GM19240 (cell line): ENCODE results near the gene LONP2.
"Not testable (repeated sequence)": the region's sequence is repeated elsewhere in the genome, so short reads cannot be mapped to it uniquely, and the experiment has no call there.

Experiments
- DNase-seq: peaks from one replicate; pipeline ENCODE4 v3.0.0; 2011; ENCODE audit warnings: low spot score; ENCODE audit not compliant: insufficient read length

LONP2 gene

DNA sequence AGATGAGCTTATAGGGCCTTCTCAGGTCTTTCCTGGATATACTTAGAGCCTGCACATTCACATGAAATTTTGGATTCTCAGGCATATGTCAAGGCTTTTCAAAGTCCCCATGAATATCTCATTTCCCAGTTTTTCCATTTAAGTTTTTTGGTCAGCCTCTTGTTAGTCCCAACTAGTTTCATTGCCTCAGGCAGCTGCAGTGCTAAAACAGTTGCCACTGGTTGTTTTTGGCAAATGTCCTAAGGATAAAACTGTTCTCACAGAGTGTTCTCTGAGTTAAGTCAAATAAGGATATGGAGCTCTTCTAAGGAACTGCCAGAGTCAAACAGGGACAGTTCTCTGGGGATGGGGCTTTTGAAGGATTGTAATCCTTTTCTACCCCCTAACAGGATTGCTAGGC lies 43.1 kb downstream of the LONP2 start:
- DNase-seq, result no peak

DNA sequence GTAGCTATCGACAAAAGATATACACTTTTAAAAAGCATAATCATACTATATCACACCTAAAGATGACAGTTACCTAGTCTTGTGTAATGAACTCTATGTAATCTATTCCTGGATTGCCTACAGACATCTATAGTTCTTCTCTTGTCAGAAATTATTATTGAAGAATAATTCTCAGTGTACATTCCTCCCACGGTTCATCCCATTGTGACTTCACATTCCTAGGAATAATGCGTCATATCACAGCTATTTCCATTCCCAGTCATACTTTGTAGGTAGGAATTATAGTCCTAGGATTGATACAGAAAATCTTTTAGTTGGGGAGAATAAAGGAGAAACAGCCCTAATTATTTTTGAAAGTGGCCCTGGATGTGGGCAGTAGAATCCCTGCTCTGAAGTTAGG lies 47.2 kb downstream of the LONP2 start:
- no peak for DNase-seq

DNA sequence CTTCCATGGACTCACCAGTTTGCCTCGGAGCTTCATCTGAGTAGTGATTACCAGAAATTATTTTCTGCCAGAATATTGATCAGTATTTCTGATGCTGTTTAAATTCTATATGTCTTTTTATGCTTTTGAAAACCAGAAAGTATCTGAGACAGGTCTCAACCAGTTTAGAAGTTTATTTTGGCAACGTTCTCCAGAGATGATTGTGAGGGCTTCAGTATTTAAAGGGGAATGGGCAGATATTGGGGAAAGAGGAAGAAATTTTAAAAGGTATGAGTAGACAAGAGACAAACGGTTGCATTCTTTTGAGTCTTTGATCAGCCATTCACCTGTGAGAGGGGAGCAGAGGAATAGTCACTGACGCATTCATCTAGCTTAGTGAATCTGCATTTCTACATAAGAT lies 47.7 kb downstream of the LONP2 start:
- no peak for DNase-seq

DNA sequence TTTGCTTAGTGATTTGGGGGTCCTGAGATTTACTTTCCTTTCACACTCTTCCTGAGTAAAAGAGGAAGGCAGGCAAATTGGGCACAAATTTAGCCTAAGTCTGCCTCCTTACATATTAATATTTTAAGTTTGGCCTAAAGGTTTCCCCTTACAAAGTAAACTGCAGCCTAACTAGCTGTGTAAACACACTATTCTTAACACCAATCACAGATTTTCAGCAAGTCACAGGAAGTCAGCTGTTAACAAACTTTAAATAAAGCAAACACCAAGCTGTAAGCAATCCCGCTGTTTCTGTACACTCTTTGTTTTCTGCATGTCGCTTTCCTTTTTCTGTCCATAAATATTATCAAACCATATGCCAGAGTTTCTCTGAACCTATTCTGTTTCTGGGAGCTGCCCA lies 48.4 kb downstream of the LONP2 start:
- no peak for DNase-seq

DNA sequence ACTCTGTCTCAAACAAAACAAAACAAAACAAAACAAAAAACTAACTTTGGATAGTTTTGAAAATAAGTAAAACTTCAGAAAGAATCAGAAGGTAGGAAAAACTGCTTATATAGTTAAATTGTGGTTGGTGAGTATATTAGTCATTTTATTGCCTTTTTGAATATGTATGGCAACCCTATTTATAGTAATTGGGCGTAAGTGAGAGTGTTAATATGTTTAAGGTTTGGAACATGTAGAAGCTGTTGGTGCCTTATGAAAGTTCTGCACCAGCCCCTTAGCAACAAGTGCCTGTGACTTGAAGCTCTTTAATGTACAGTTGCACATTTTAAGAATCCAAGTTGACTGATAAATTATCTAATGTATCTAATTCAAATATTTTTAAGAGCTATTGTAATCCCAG lies 50.6 kb downstream of the LONP2 start:
- no peak for DNase-seq

GRCh38 chr16:48295488-48296281 lies 51.6 kb downstream of the LONP2 start:
- DNase-seq, result no peak

- DNase-seq, result no peak
Observed at GRCh38 chr16:48299471-48299870, 55.4 kb downstream of the LONP2 start.

DNA sequence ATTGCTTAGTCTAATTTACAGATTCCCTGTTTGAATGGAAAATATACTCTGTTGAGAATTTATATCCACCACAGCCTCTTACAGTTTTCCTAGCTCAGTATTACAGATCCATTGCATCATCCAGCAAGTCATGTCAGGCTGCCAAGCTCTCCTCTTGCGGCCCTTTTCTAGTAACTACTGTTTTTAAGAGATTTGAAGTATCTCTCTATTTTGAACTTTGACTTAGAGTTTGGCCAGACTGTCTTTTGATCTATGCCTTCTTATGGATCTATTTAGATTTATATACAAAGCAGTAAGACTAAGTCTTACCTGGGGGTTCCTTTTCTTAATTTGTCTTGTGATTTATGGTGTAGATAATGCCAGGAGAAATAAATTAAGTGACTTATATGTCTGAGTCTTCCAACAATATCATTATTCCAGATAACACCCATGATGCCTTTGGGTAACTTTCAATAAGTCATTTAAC lies 56.3 kb downstream of the LONP2 start:
- DNase-seq, result no peak

GRCh38 chr16:48308535-48308934 lies 64.4 kb downstream of the LONP2 start:
- DNase-seq, result no peak

DNA sequence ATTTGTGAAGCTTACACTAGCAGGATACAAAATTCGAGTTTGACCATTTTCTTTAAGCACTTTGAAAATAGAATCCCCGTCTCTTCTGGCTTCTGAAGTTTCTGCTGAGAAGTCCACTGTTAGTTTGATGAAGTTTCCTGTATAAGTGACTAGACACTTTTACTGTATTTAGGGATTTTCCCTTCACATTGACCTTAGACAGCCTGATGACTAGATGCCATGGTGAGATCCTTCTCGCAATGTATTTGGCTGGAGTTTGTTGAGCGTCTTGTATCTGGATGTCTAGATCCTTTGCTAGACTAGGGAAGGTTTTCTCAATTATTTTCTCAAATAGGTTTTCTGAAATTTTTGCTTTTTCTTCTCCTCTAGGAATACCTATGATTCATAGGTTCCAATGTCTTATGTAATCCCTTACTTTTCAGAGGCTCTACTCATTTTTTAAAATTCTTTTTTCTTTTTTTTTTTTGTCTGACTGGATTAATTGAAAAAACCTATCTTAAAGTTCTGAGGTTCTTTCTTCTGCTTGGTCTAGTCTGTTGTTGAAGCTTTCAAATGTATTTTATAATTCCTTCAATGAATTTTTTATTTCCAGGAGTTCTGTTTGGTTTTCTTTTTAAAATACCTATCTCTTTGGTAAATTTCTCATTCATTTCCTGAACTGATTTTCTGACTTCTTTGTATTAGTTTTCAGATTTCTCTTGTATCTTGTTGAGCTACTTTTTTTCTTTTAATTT lies 67.0 kb downstream of the LONP2 start:
- no peak for DNase-seq

DNA sequence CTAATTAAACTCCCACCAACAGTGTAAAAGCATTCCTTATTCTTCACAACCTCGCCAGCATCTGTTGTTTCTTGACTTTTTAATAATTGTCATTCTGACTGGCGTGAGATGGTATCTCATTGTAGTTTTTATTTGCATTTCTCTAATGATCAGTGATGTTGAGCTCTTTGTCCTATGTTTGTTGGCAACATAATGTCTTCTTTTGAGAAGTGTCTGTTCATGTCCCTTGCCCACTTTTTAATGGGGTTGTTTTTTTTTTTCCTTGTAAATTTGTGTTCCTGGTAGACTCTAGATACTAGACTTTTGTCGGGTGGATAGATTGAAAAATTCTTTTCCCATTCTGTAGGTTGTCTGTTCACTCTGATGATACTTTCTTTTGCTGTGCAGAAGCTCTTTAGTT lies 69.8 kb downstream of the LONP2 start:
- not testable (repeated sequence) for DNase-seq

GRCh38 chr16:48317026-48317425 lies 72.9 kb downstream of the LONP2 start:
- no peak for DNase-seq

- DNase-seq, result no peak
Observed at GRCh38 chr16:48317614-48318315, 73.7 kb downstream of the LONP2 start.

GRCh38 chr16:48318630-48319029 lies 74.5 kb downstream of the LONP2 start:
- DNase-seq, result no peak

DNA sequence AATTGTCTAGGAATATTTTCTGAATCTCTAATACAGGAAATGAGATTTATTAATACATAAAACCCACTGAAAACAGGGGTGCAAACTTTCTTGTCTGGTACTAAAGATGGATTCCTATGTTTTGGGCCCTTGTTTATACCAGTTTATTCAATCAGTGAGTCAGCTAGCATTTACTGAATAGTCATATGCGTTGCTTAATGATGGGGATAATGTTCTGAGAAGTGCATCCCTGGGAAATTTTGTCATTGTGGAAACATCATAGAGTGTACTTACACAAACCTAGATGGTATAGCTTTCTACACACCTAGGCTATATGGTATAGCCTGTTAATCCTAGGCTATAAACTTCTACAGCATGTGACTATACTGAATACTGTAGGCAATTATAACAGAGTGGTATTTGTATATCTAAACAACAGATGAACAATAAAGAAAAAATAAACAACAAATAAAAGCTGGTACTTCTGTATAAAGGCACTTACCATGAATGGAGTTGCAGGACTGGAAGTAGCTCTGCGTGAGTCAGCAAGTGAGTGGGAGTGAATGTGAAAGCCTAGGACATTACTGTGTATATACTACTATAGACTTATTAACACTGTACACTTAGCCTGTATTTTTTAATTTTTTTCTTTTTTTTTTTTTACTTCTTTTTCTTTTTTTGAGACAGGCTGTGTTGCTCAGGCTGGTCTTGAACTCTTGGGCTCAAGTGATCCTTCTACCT lies 77.4 kb downstream of the LONP2 start:
- no peak for DNase-seq

DNA sequence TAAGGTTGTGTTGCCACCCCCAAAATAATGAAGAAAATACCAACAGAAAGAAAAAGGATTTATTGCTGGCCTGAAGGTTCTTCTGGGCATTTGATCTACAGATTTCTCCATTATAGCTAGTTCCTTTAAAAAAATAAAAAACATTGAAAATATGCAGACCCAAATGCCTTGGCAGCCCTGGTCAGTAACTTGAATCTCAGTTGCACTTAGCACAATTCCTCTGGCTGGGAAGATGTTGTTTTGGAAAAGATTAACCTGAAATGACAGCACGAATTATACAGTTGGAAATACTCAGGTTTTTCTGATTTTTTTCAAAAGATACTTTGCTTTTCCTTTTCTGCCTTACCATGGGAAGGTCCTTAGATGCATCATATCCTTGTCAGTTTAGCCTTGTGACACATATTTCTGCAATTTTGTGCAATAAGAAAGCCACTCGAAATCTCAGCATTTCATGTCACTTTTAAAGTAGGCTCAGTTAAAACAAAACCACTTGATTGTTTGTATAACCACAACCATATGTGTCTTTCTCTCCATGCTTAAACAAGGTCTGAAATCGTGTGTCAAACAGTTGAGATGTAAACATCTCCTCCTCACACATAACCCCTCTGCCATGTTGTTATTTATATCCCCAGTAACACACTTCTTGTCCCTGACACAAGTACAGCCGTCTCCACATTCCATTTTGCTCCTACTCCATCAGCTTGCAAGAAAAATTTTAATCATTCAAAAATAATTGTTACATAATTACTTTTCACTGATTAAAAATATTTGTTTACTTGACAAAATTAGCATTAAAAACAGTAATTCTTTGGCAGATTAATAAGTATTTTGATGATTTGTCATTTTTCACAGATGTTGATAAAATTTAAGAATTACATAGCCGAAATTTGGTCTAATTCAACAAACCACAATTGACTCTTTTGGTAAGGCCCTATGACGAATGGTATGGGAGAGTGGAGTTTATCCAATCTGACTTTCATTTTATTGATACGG lies 80.0 kb downstream of the LONP2 start:
- no peak for DNase-seq

GRCh38 chr16:48326915-48327314 lies 82.8 kb downstream of the LONP2 start:
- DNase-seq, result no peak

GRCh38 chr16:48329138-48329537 lies 85.0 kb downstream of the LONP2 start:
- no peak for DNase-seq

GRCh38 chr16:48330189-48330840 lies 86.2 kb downstream of the LONP2 start:
- DNase-seq, result no peak

DNA sequence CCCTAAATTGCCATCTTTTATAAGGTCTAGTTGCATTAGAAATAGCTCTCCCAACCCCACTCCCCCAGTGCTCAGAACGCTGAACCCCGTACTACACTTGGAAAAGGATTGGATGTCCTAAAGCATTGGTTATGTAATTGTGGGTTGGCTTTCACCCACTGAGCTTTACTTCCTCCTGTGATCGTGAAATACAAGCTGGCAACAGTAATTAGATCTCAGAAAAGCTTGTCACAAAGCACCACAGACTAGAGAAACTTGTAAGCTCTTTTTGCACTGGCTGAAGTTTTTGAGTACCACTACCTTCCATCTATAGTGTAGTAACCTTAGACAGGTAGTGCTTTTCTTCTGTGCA lies 86.7 kb downstream of the LONP2 start:
- DNase-seq, result no peak
